GM10266 (cell line): ENCODE measurements around the gene ZBTB34.

Experiments
- DNase-seq: peaks from one replicate; pipeline ENCODE4 v3.0.0; 2012; ENCODE audit errors: extremely low spot score
- CTCF ChIP-seq: IDR thresholded peaks from 2 replicates; pipeline ENCODE4 v1.5.1; 2012; ENCODE audit warnings: mild to moderate bottlenecking, low read depth; ENCODE audit not compliant: control insufficient read depth, insufficient read depth; ENCODE audit errors: missing control alignments

Gene ZBTB34

GRCh38 chr9:126876531-126876930, 16.1 kb downstream of the ZBTB34 start:
- no peak for TF ChIP-seq CTCF

GRCh38 chr9:126877418-126877817, 17.0 kb downstream of the ZBTB34 start:
- DNase-seq, result no peak
- TF ChIP-seq CTCF, result no peak

More at GRCh38 chr9:126876531-126876930, 16.1 kb downstream of the ZBTB34 start:
- DNase-seq, result no peak

- no peak for TF ChIP-seq CTCF
These were observed 18.8 kb downstream of the ZBTB34 start for GRCh38 chr9:126879288-126879687.

GRCh38 chr9:126880226-126880946, 19.9 kb downstream of the ZBTB34 start:
- no peak for TF ChIP-seq CTCF

More at GRCh38 chr9:126879288-126879687, 18.8 kb downstream of the ZBTB34 start:
- DNase-seq, result no peak

GRCh38 chr9:126880947-126881332, 20.5 kb downstream of the ZBTB34 start:
- TF ChIP-seq CTCF, result no peak
- no peak for DNase-seq

More at GRCh38 chr9:126880226-126880946, 19.9 kb downstream of the ZBTB34 start:
- DNase-seq, result no peak

- no peak for TF ChIP-seq CTCF
- no peak for DNase-seq
These were observed 22.3 kb downstream of the ZBTB34 start for GRCh38 chr9:126882746-126883145.

GRCh38 chr9:126883636-126884035, 23.2 kb downstream of the ZBTB34 start:
- TF ChIP-seq CTCF, result no peak
- DNase-seq, result no peak
